NCI-H2107 treated with DMSO at 0.1 percent for 48 hours (cell line): Measurements from ENCODE around the gene SOX8.

ENCODE experiments used
- DNase-seq: peaks from one replicate; lab custom pipeline; 2025; ENCODE audit not compliant: unreplicated experiment; lab: John Stamatoyannopoulos, UW

The SOX8 gene

GRCh38 chr16:1003391-1004347, 22.1 kb downstream of the SOX8 start:
- no peak for DNase-seq

GRCh38 chr16:1005286-1005685, 23.7 kb downstream of the SOX8 start:
- DNase-seq, result no peak

- DNase-seq, result no peak
Measured at GRCh38 chr16:1006781-1007180, 25.2 kb downstream of the SOX8 start.

GRCh38 chr16:1007284-1007850, 25.8 kb downstream of the SOX8 start:
- no peak for DNase-seq

- no peak for DNase-seq
Measured at GRCh38 chr16:1008085-1008484, 26.5 kb downstream of the SOX8 start.

- DNase-seq, result no peak
Measured at GRCh38 chr16:1009358-1010150, 28.0 kb downstream of the SOX8 start.

GRCh38 chr16:1010251-1010650, 28.7 kb downstream of the SOX8 start:
- no peak for DNase-seq

GRCh38 chr16:1010815-1011214, 29.2 kb downstream of the SOX8 start:
- no peak for DNase-seq

GRCh38 chr16:1011316-1012082, 29.9 kb downstream of the SOX8 start:
- DNase-seq, result no peak

- no peak for DNase-seq
Measured at GRCh38 chr16:1012135-1012534, 30.6 kb downstream of the SOX8 start.

GRCh38 chr16:1012722-1013592, 31.4 kb downstream of the SOX8 start:
- DNase-seq, result no peak

- DNase-seq, result no peak
Measured at GRCh38 chr16:1013593-1013900, 32.0 kb downstream of the SOX8 start.

- no peak for DNase-seq
Measured at GRCh38 chr16:1014221-1014620, 32.7 kb downstream of the SOX8 start.

GRCh38 chr16:1014771-1015495, 33.4 kb downstream of the SOX8 start:
- no peak for DNase-seq

GRCh38 chr16:1018447-1019198, 37.1 kb downstream of the SOX8 start:
- DNase-seq, result no peak

- DNase-seq, result no peak
Measured at GRCh38 chr16:1019231-1020090, 37.9 kb downstream of the SOX8 start.

GRCh38 chr16:1020091-1020399, 38.5 kb downstream of the SOX8 start:
- DNase-seq, result no peak

- DNase-seq, result no peak
Measured at GRCh38 chr16:1020591-1020990, 39.0 kb downstream of the SOX8 start.
